Sigmoid colon (tissue), 3 donors: ENCODE results near the gene HID1.

ENCODE experiments used
- CTCF ChIP-seq, 4 experiments: fragments of 450-650 bp in 3 of 4; fragments of 200-600 bp in 1 of 4; IDR thresholded peaks; one replicate each; pipeline ENCODE4 v1.5.1; 2016 to 2019; ENCODE audit warnings: antibody characterized with exemption in 4 of 4, mild to moderate bottlenecking in 3 of 4, moderate library complexity in 2 of 4
- POLR2A ChIP-seq, 2 donors: fragments of 450-650 bp; IDR thresholded peaks; one replicate each; pipeline ENCODE4 v1.6.1; 2016; ENCODE audit warnings: antibody characterized with exemption in 2 of 2, mild to moderate bottlenecking in 2 of 2, moderate library complexity in 2 of 2

DNA sequence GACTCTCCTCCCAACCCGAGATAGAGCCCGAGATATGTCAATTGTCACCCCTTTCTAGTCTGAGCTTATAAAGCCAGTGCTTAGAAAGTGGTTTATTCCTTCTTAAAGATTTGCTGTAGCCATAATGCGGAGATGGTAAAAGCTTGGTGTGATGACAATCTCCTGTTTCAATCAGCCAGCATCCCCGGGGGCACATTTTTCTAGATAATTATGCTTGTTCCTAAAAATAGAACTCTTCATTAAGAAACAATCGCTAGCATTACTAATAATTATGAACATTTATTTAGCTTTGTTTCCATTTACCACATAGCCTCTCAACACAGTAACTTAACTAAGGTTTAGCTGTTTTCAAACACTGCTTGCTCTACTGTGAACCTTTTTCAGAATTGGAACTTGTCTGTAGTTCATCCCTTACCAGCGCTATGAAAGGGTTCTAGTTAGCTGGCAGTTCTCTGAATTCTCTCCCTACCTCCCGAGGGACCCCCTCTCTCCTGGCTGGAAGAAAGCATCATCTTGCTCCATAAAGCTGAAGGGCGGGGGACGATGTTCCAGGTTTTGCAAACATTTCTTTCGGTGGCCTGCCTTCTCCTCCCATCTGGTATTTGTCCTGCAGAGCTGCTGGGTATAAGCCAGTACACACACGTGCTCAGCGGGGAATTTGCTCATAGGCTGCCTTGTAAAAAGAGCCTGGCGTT is 39.0 kb upstream of the HID1 start:
- TF ChIP-seq CTCF (IDR thresholded peaks at IDR 0.05) (no peak), POLR2A (IDR thresholded peaks at IDR 0.05) (no peak)
